Femur (tissue), 1 donor: ENCODE results near the gene SHISA6.

ENCODE experiments used
- DNase-seq: peaks from one replicate; pipeline ENCODE4 v3.0.0-alpha.2; 2017

SHISA6 gene

DNA sequence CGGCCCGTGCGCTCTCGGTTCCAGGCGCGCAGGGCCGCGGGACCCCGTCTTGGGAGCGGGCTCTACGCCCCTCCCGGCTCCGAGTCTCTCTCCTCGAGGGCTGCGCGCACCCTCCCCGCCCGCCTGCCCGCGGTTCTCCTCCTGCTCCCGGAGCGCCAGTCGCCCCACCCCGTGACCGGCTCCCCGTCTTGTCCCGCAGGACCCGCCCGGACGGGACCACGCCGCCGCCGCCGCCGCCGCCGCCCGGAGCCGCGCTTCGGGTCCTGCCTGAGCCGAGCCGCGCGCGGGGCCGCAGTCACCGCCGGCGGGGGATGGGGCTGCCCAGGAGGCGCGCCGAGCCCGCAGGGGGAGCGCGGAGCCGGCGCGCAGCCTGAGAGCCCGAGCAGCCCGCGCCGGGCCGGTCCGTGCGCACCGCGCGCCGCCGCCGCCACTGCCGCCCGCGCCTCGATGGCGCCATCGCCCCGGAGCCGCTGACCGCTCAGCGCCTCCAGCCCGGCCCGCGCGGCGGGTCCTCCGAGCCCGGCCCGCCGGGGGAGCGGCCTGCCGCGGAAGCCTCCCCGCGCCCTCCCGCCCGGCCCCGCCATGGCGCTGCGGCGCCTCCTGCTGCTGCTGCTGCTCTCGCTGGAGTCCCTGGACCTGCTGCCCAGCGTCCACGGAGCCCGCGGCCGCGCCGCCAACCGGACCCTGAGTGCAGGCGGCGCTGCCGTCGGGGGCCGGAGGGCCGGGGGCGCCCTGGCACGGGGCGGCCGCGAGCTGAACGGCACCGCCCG is at the start of gene SHISA6:
TSS of gene SHISA6 (plus strand) at position 373 of the 770 bp plus-strand sequence.
- DNase-seq, result peak; percentile 30

DNA sequence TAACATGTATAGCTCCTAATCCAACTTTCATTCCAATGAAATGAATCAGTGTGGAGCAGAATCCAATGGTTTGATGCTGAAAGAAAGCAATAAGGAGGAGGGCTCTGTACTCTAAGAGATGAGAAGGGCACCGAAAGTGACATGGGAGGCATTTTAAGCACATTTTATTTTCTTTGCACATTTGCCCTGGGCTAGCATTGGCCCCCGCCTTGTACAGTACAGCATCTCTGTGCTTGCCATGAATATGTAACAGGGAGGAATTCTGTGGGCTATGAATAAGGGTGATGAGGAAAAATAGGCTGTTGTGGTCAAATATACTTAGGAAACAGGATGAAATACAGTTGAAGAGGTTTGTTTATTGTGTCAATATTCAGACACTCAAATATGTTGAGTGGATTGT is 45.2 kb upstream of the SHISA6 start:
- no peak for DNase-seq

DNA sequence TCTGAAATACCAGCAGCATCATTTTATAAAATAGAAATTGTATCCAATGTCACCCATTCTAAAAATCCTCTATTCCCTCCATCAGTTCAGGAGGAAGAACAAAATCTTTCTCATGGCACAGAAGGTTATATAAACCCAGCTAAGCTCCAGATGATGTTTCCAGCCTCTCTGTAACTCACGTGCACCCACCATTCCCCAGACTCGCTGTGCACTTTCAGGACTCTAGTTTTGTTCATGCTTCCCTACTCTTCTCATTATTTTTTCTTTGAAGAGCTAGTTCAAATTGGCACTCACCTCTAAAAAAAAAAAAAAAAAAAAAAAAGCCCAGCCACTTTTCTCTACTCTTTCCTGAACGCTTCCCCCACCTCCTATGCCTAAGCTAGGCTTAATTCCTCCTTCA is 36.0 kb upstream of the SHISA6 start:
- no peak for DNase-seq

DNA sequence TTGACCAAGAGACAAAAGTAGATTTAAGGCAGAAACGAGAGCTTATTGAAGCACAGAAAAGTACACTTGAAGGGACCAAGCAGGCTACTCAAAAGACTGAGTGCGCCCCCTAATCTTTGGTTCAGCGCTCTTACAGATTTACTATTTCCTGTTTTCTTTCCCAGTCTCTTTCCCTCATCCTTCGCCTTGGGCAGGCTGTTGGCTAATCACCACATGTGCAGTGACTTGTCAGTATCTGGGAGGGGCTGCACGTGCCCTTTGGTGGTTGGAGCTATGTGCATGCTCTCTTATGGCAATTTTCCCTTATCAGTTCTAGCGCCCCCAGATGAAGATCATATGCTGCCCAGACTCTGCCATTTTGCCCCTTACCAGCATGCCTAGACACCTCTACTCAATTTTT is 35.4 kb upstream of the SHISA6 start:
- no peak for DNase-seq

DNA sequence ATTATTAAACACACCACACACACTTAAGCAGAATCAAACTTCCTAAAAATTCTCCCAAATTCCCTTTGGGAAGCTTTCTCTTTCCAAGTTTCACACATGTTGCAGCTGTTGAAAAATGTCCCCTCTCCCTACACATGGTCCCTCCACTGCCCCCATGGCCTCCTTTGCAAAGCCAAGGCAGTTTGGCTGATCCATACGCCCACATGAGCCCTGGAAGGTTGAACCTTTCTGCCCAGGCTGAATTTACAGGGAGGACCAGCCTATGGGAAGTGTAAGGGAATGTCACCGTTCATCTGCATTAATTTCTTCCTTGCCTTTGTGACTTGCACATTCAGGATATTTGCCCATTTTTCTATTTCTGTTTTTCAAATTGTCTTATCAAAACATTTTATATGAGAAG is 31.1 kb upstream of the SHISA6 start:
- DNase-seq, result no peak

DNA sequence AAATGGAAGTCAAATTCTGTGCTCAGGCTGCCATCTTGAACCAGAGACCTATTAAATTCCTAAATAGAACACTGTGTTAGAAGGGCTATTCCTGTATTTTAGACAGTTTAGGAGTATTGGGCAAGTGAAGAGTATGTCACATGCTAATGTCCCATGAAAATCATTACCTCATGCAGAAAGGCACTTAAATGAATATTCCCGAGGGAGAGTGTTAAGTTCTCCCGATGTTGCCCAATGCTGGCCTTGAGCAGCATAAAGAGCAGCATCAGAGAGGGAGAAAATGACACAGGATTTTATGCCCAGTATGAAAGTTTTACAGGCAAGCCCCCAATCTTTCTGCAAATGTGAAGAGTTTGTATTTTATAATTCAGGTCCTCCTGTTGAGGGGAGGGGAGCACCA is 28.2 kb upstream of the SHISA6 start:
- DNase-seq, result no peak

DNA sequence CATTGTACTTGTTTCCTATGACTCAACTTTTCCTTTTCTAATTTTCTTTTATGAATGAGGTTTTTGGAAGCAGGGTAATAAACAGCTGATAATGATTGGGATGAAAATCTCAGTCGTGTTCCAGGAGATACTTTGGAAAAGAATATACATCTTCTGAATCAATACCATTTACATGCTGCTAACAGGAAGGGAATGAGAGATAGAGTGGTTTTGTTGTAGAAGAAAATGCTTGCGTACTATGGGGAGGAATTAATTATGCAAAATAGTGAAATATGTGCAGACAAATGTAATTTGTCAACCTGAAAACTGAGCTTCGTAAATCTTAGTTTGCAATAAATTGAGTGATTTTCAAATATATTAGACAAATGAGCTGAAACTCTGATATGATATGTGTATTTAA is 24.0 kb upstream of the SHISA6 start:
- no peak for DNase-seq

DNA sequence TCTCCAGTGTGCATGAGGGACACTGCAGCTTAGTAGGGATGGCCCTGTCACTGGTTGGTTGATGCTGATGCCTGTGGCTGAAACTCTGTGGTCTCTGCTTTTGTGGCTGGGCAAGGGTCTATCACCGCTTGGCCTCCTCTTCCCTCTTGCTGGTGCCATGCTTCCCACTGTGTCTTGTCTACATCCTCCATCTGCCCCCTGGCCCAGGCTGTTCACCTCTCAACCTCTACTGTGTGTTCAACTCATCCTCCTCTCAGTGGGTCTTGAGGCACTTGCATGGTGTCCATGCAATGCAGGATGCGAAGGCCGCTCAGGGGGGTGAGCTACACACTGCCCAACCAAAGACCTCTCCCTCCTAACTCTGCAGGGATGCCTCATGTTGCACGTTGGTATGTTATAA is 19.8 kb upstream of the SHISA6 start:
- DNase-seq, result no peak

DNA sequence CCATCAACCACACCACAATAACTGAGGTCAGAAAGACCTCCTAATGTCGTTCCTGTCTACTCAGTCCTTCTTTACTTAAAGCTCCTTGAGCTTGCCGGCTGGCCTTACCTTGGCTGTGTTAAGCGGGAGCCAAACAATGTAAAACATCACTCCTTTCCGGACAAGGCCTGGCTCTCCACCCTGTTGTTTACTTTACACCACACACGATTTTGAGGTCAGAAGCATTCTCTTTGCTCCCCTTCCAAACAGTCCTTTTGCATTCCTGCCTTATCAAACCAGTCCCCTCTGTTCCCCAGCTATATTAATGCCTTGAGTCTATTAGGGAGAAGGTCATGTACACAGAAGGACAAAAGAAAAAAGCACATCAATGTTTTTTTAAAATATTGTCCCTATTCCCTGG is 19.3 kb upstream of the SHISA6 start:
- no peak for DNase-seq

DNA sequence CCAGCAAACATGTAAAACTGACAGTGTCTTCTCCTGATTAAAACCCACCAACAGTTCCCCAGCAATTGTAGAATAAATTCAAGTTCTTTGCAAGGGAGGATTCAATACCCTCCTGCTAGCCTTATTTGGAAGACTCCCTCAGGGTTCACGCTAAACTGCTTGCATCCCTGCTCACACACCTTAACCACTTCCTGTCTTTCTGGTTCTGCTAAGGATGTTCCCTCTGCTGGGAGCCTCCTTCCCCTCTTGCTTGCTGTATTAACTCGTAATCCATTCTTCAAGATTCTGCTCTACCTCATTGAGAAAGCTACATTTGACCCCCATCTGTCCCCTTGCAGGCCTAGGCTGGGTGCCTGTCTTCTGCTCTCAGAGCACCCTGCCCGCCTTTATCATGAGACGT is 2.3 kb upstream of the SHISA6 start:
- DNase-seq, result no peak

DNA sequence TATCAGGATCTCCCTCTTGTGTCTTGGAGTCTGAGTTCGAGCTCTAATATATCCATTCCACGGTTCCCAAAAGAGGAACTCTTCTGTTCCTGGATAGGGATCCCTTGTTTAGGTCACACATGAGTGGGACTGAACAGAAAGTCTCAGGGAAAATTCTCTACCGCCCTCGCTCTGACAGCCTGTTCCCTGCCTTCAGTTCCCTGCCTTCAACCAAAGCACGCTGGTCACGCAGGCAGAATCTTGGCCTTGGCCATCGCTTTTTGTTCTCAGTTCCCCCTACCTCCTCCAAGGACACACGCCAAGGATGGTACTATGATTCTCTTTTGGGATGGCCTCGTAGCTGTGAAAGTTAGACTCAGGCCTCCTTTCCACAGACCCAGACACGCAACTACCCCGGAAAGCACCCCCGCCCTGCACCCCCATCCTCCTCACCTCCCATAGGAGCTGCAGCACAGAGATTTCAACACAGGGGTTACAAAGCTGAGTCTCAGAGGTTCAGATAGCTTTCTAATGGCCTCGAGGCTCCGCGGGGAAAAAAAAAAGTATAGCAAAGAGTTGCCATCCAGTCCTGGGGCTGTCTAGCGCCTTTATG is 1.5 kb upstream of the SHISA6 start:
- no peak for DNase-seq

DNA sequence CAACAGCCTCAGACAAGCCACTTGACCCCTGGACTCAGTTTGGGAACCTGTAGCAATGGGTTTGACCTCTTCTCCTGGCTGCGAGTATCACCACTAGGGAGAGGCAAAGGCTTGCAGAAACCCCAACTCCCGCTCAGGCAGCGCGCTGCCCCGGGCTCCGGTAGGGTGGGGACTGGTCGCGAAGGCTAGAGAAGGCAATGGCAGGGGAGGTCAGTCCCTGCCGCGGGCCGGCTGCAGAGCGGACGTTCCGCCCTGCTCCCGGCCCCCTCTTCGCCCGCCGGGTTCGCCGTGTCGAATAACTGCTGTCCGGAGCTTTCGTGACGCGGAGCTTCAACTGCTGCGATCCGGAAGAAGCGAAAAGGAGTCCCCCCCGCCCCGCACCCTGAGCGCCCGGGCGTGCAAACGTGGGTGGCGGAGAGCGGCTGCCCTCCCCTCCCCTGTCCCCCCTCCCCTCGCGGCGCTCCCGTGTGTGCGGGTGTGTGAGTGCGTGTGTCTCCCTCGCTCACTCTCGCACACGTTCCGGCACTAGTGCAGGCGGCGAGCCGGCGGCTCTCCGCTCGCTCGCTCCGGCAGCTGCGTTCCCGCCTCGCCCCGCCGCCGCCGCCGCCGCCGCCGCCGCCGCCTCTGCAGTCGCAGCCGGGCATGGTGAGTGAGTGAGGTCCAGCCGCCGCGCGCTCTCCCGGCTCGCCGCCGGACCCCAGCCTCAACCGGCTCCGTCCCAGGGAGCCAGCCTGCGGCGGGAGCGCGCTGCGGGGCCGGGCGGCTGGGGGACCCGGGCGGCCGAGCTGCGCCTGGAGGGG is 772 bp upstream of the SHISA6 start:
- DNase-seq, result peak; percentile 50

DNA sequence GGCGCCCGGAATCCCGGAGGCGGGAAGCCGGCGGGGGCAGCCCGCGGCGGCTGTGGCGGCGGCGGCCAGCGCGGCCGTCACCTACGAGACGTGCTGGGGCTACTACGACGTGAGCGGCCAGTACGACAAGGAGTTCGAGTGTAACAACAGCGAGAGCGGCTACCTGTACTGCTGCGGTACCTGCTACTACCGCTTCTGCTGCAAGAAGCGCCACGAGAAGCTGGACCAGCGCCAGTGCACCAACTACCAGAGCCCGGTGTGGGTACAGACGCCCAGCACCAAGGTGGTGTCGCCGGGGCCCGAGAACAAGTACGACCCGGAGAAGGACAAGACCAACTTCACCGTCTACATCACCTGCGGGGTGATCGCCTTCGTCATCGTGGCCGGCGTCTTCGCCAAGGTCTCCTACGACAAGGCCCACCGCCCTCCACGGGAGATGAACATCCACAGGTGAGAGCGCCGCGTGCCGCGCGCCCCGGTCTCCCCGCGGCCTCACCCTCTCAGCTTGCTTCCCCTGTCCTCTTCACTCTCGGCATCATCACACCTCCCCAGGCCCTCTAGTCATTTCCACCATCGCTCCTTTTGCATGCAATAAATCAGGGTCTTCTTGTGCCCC is 706 bp downstream of the SHISA6 start:
- no peak for DNase-seq

DNA sequence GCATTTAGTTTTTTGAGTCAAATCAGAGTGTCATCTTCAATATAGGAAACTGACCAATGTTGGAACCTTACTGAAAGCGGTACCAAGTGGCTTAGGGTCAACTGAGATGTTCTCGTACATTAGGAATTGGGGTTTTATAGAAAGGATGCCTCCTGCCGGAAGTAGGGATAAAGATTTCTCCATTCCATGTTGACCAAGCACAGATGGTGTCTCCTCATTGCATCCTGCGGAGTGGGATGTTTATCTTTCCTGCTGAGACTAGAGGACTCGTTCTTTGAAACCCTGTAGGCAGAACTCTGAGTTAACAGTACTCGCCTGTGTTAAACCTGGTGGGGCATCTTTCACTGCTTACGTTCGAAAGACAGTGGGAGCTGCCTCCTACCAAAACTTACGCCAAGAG is 1.4 kb downstream of the SHISA6 start:
- no peak for DNase-seq

DNA sequence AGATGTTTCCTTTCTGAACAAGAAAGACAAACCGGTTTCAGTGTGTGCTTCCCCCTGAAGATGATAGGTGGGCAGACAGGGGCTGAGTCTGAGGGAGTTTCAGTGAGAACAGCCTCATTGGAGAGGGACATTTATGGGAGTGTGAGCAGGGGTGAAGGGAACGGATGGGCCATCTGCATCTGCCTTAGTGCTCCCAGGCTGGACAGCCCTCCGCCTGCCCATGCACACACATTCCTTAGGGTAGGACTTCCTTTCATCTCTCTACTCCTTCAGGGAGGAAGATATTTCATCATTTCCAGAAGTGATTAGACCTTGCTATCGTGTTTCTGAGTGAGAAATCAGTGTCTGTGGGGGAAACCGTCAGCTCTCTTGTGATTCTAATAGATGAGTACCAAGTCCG is 3.8 kb downstream of the SHISA6 start:
- DNase-seq, result no peak

DNA sequence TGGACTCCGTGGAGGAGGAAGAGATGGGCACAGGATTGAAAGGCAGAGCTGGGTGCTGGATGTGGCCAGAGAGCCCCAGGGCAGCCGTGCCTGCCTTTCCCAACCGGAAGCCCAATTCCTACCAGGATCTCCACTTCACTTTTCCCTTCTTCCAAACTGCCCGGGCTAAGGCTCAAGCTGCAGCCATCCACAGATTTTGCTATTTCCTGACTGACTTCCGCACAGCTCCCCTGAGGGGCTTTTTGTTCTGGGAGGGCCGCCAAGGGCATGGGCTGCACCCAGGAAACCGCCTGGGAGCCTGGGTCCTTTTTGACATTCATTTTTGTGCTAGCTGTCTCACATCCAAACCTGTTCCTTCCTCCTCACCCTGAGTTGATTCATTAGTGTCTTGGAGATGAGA is 4.2 kb downstream of the SHISA6 start:
- no peak for DNase-seq

DNA sequence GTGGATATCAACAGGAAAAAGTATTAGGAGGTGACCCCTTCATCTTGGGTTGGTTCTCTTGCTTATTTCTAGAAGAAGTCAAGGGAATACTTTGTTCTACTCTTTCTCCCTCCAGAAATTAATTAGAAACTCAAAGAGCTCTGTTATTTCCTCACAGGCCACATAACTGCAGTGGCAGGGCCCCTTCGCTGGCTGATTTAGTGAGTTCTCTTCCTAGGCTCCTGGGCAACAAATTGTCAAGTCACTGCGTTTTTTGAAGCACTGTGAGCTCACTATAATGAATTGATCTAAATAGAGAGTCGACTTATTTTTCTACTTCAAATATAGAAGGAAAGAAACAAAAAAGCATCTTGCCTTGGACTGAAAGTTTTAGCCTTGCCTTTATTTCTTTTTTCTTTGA is 4.8 kb downstream of the SHISA6 start:
- DNase-seq, result no peak

DNA sequence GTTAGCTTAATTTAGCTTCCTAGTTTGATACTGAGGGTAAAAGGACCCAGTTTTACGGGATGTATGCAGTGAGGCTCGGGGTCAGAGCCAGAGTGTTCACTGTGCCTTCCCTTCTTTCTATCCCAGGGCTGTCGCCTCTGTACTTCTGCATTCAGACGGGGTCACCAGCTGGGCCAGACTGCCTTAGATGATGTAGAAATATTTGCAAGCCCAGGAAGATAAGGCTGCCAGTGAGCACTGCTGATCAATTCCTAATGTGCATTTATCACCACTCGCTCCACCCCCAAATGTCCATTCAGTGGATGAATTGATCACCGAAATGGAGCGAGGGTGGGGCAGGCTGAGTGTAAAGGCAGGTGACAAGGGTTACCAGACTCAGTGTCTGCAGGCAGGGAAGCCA is 9.1 kb downstream of the SHISA6 start:
- DNase-seq, result no peak

DNA sequence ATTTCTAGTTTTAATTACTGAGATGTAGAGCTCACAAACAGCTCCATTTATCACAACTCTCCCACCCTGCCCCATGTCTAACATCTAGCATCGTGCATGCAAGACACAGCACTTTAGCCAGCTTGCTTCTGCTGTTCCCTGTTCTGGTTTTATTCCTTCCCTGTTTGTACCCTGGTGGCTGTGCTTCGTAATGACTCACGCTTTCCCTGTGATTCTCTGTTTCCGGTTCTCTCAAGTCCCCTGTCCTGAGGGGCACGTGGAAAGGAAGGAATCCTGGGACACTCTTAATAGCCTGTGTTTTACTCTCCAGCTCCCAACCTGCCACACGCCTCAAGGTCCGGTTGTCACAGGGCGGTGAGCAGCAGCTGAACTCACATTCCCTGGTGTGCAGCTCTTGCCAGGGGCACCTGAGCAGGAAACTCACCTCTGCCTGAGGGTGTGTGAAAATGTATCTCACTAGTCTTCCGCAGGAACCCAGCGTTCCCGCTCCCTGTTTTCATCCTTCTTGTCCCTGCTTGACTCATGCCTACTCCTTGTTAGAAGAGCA is 10.6 kb downstream of the SHISA6 start:
- no peak for DNase-seq

DNA sequence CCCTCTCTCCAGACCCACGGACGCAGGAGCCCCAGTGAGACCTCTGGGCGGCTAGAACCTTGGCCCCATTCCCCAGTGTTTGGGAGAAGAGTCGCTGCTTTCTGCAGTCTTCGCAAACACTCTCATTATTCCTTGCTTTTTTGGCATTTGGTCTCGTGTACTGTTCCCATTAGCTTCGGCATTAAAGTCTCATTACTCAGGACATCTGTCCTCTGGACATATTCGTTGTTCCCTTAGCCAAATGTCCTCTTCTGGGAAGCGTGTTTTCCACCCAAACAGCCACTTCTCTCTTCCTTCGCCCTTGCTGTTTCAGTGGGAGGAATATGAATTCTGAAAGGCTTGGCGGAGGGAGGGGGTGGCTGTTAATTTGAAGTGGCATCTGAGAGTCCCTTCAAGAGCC is 11.1 kb downstream of the SHISA6 start:
- no peak for DNase-seq

DNA sequence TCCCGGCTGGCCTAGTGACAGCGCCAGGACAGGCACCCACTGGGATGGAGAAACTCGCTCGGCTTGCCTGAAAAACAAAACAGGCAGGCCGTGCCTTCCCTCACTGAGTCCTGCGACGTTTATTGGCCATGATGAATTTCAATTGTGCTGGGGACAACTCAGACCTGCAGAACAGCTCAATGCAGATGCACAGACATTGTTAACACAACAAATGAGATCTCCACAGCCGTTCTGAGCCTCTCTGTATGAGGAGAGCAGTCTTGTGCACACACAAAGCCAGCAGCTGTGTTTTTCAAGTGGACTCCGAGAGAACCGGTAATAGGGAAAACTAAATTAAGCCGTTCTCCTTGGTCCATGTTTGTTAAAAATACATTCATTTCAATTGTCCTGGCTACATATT is 15.9 kb downstream of the SHISA6 start:
- DNase-seq, result no peak

DNA sequence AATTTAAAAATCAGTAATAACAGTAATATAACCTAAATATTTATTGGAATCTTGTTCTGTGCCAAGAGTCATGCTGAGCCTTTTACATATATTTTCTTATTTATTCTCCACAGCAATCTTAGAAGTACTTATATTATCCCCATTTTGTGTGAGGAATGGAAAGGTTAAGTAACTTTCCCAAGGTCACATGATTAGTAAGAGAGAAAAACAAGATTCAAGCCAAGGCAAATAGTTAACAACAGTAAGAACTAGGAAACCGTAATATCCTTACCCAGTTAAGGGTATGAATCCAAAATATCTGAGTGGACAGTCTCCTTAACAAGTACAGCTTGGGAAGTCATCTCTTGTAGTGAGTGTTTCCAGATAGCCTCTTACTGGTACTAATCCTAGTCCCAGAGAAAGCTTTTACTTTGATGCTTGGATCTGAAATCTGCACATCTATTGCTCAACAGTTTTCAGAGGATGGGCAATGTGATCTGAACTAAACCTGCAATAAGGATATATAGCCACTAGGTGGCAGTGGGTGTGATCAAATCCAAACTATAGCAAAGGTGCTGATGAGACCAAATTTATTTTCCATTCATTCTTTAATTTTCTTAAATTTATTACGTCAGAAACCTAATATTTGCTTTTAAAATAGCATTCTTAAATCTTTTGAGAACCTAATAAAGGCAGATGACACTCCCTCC is 23.3 kb downstream of the SHISA6 start:
- DNase-seq, result no peak
